Astrocyte of the spinal cord (primary cell): ENCODE results near the gene BTBD10.
A peak's percentile ranks its signal among the peaks of the same experiment; 100 is the strongest.

ENCODE experiments used
- DNase-seq: peaks from one replicate; pipeline ENCODE4 v3.0.0; 2011; ENCODE audit warnings: low read depth, low spot score
- H3K4me3 ChIP-seq: 2 replicates; pipeline ENCODE4 v1.5.1; 2011; ENCODE audit warnings: low read depth, mild to moderate bottlenecking, low read length, moderate library complexity
- CTCF ChIP-seq: IDR thresholded peaks from 2 replicates; pipeline ENCODE4 v1.5.1; 2012; ENCODE audit warnings: low read depth, mild to moderate bottlenecking, low read length, inconsistent platforms
- in situ Hi-C: cut with HindIII; loops from 2 replicates; pipeline ENCODE4 v1.10.0; 2017; ENCODE audit warnings: low sequenced_read_pairs

BTBD10 gene

GRCh38 chr11:13462901-13463778 is at the start of gene BTBD10:
TSS of gene BTBD10 (minus strand) at chr11:13463222. CDS start at chr11:13445124, 18,098 bp downstream.
- DNase-seq: peak; percentile 96
- in situ Hi-C loops: no loop called here
- TF ChIP-seq CTCF: no peak
- H3K4me3 ChIP-seq: peak within 1 kb of the TSS; percentile 93

- DNase-seq: no peak
- no peak overlapping the region for H3K4me3 ChIP-seq
- TF ChIP-seq CTCF: no peak
- in situ Hi-C loops: no loop called here
Observed at GRCh38 chr11:13503393-13503792, 40.4 kb upstream of the BTBD10 start.

GRCh38 chr11:13502492-13502891 is 39.5 kb upstream of the BTBD10 start:
- H3K4me3 ChIP-seq: no peak overlapping the region
- no peak for TF ChIP-seq CTCF
- no peak for DNase-seq
- in situ Hi-C loops: no loop called here

- H3K4me3 ChIP-seq: no peak within 1 kb of the TSS
- in situ Hi-C loops: no loop called here
- TF ChIP-seq CTCF: no peak
- DNase-seq: no peak
Observed at GRCh38 chr11:13495929-13496328, 32.9 kb upstream of the BTBD10 start, which contains the start of gene PTH. TSS of gene PTH (minus strand) at chr11:13495997. CDS start at chr11:13492855, 3,142 bp downstream.

- no peak for TF ChIP-seq CTCF
- H3K4me3 ChIP-seq: no peak overlapping the region
- DNase-seq: no peak
- in situ Hi-C loops: no loop called here
Observed at GRCh38 chr11:13494051-13494450, 31.0 kb upstream of the BTBD10 start.

- no peak for DNase-seq
- no peak overlapping the region for H3K4me3 ChIP-seq
- in situ Hi-C loops: no loop called here
- TF ChIP-seq CTCF: peak; percentile 38
Observed at GRCh38 chr11:13487661-13488030, 24.6 kb upstream of the BTBD10 start.
